Fibroblast of lung (primary cell): ENCODE measurements around the gene SYCE1L.

Source experiments
- CTCF ChIP-seq, 2 donors: IDR thresholded peaks in 1 of 2; conservative IDR thresholded peaks in 1 of 2; 1 replicate in 1 of 2; 2 replicates in 1 of 2; pipeline ENCODE4 v1.5.1; 2011 to 2012; ENCODE audit warnings: low read length in 2 of 2, control low read depth in 1 of 2, inconsistent platforms in 1 of 2, low read depth in 1 of 2, mild to moderate bottlenecking in 1 of 2
- EZH2 ChIP-seq: IDR thresholded peaks from 2 replicates; pipeline ENCODE4 v1.5.1; 2012; ENCODE audit warnings: low read length, control low read depth, mild to moderate bottlenecking; ENCODE audit errors: missing control alignments

GRCh38 chr16:77206533-77206932 is 7.3 kb downstream of the SYCE1L start:
- TF ChIP-seq EZH2, result no peak
- no peak for TF ChIP-seq CTCF (conservative IDR thresholded peaks at IDR 0.05 in 1 of 2, IDR thresholded peaks at IDR 0.05 in 1 of 2; ENCODE audit: low read depth in 1 of 2, low read length in 2 of 2)
